ENCODE measurements around the gene HTT-AS. TPM values are rescaled to one million over a fixed set of nuclear protein-coding genes. Genes with fewer than 3 reads are reported as not detected.

The HTT-AS gene
- polyA plus RNA-seq, 1 donor from 2014 or later: not detected

DNA sequence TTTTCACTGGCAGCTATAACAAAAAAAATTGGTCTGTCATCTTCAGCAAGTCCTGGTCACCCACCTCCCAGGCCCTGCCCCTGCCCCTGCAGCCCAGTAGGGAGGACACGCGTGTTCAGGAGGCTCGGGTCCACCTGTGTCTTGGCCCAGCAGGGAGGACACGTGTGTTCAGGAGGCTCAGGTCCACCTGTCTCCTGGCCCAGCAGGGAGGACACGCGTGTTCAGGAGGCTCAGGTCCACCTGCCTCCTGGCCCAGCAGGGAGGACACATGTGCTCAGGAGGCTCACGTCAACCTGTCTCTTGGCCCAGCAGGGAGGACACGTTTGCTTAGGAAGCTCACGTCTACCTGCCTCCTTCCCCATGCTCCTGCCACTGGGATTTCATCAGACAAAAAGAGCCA, 44.9 kb downstream of the HTT-AS start:
- Histone ChIP-seq H3K79me2 (replicated peaks; ENCODE audit: insufficient read depth, low read length) (no peaks in the 10 kb centered on the region), H4K20me1 (ENCODE audit: insufficient read depth) (no peaks in the 10 kb centered on the region), H3K4me3 (ENCODE audit: low read length) (no peak overlapping the region), H3K27ac (ENCODE audit: low read length) (no peak overlapping the region), H3F3A (ENCODE audit: insufficient read depth, low read length, poor library complexity, severe bottlenecking) (no peaks in the 10 kb centered on the region), H2AFZ (ENCODE audit: low read depth, low read length) (no peak overlapping the region), H3K9me3 (ENCODE audit: low read length) (no peaks in the 10 kb centered on the region), H3K4me2 (ENCODE audit: low read length) (no peak overlapping the region), H3K36me3 (ENCODE audit: insufficient read depth, low read length) (no peaks in the 10 kb centered on the region), H3K27me3 (ENCODE audit: insufficient read depth, low read depth, low read length) (no peaks in the 10 kb centered on the region), H3K9me2 (ENCODE audit: insufficient read depth, low read length) (no peaks in the 10 kb centered on the region), H3K9ac (ENCODE audit: low read length) (no peak overlapping the region)
- TF ChIP-seq, protein P1, sequence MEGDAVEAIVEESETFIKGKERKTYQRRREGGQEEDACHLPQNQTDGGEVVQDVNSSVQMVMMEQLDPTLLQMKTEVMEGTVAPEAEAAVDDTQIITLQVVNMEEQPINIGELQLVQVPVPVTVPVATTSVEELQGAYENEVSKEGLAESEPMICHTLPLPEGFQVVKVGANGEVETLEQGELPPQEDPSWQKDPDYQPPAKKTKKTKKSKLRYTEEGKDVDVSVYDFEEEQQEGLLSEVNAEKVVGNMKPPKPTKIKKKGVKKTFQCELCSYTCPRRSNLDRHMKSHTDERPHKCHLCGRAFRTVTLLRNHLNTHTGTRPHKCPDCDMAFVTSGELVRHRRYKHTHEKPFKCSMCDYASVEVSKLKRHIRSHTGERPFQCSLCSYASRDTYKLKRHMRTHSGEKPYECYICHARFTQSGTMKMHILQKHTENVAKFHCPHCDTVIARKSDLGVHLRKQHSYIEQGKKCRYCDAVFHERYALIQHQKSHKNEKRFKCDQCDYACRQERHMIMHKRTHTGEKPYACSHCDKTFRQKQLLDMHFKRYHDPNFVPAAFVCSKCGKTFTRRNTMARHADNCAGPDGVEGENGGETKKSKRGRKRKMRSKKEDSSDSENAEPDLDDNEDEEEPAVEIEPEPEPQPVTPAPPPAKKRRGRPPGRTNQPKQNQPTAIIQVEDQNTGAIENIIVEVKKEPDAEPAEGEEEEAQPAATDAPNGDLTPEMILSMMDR (IDR thresholded peaks at IDR 0.05; ENCODE audit: poor library complexity, severe bottlenecking): no peak
- no peak for TF ChIP-seq EP300 (conservative IDR thresholded peaks at IDR 0.05; ENCODE audit: poor library complexity, severe bottlenecking)
- TF ChIP-seq REST (IDR thresholded peaks at IDR 0.05; ENCODE audit: borderline replicate concordance): no peak

DNA sequence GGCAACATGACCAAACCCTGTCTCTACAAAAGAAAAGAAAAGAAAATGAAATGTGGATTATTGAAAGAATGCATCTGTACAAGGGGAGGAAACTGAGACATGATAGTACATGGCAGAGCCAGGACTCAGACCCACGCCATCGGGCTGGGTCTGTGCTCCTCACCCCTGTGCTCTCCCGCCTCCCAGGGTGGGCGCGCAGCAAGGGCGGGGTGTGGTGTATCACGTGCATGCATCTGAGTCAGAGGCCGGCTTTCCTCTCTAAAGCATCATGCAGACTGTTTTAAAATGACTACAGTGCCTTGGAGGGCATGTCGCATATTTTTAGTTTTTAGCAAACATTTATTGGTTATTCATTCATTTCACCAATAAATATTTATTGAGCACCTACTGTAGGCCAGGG, 47.8 kb downstream of the HTT-AS start:
- no peak overlapping the region for H3K4me2 ChIP-seq (ENCODE audit: low read length)
- no peaks in the 10 kb centered on the region for H3K9me3 ChIP-seq (ENCODE audit: low read length)
- H4K20me1 ChIP-seq (ENCODE audit: insufficient read depth): no peaks in the 10 kb centered on the region
- H3K36me3 ChIP-seq (ENCODE audit: insufficient read depth, low read length): no peaks in the 10 kb centered on the region
- H3K79me2 ChIP-seq (replicated peaks; ENCODE audit: insufficient read depth, low read length): no peaks in the 10 kb centered on the region
- H3K27me3 ChIP-seq (ENCODE audit: insufficient read depth, low read depth, low read length): no peaks in the 10 kb centered on the region
- H3K4me3 ChIP-seq (ENCODE audit: low read length): no peak overlapping the region
- H3F3A ChIP-seq (ENCODE audit: insufficient read depth, low read length, poor library complexity, severe bottlenecking): no peaks in the 10 kb centered on the region
- TF ChIP-seq REST (IDR thresholded peaks at IDR 0.05; ENCODE audit: borderline replicate concordance): no peak
- no peak for TF ChIP-seq TAF1 (IDR thresholded peaks at IDR 0.05; ENCODE audit: low read depth)
- no peak for TF ChIP-seq EP300 (conservative IDR thresholded peaks at IDR 0.05; ENCODE audit: poor library complexity, severe bottlenecking)
- TF ChIP-seq POLR2AphosphoS5 (IDR thresholded peaks at IDR 0.05): no peak
- TF ChIP-seq, protein P1 (IDR thresholded peaks at IDR 0.05; ENCODE audit: poor library complexity, severe bottlenecking): no peak
- TF ChIP-seq RAD21 (conservative IDR thresholded peaks at IDR 0.05): no peak
- no peak for TF ChIP-seq SMC3 (conservative IDR thresholded peaks at IDR 0.05; ENCODE audit: poor library complexity)
- no peak for TF ChIP-seq EZH2 (IDR thresholded peaks at IDR 0.05; ENCODE audit: borderline replicate concordance, insufficient read depth, low read length, poor library complexity, severe bottlenecking)
- TF ChIP-seq MXI1 (conservative IDR thresholded peaks at IDR 0.05; ENCODE audit: poor library complexity, severe bottlenecking): no peak
- H2AFZ ChIP-seq (ENCODE audit: low read depth, low read length): no peak overlapping the region
- H3K27ac ChIP-seq (ENCODE audit: low read length): no peak overlapping the region
- no peaks in the 10 kb centered on the region for H3K9me2 ChIP-seq (ENCODE audit: insufficient read depth, low read length)
- no peak overlapping the region for H3K9ac ChIP-seq (ENCODE audit: low read length)

Data from neural cell (in vitro differentiated cells).